Forelimb muscle (tissue), 1 donor: ENCODE data around the gene TMEM45A. TPM values are rescaled to one million over a fixed set of nuclear protein-coding genes. Genes with fewer than 3 reads are reported as not detected.
"Not testable (repeated sequence)": the region's sequence is repeated elsewhere in the genome, so short reads cannot be mapped to it uniquely, and the experiment has no call there.

Source experiments
- DNase-seq: peaks from one replicate; pipeline ENCODE4 v3.0.0-alpha.2; 2013; ENCODE audit warnings: low read depth
- polyA plus RNA-seq: library from polyadenylated mRNA; unstranded; fragments of 120-200 nt; gene quantifications from one replicate; pipeline ENCODE4 v1.2.1, GENCODE V29; 2013; ENCODE audit not compliant: insufficient read length

The TMEM45A gene
- polyA plus RNA-seq, 1 donor, result 14.4 TPM

DNA sequence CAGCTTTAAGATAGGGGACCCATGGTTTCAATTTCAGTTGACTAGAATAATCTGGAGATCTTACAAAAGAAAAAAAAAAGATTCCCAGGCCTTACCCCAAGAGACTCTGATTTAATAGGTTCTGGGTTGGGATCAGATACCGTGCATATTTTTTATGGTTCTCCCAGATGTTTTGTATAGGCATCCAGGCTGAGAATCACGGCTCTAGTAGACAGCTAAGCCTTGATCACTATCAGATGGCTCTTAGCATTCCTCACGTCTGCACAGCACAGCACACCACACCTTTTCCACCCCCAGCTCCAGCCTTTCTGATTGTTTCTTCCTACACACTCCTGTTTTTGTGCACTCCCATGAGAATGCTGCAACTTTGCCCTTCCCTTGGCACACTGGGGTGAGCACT lies 40.8 kb downstream of the TMEM45A start:
- no peak for DNase-seq

DNA sequence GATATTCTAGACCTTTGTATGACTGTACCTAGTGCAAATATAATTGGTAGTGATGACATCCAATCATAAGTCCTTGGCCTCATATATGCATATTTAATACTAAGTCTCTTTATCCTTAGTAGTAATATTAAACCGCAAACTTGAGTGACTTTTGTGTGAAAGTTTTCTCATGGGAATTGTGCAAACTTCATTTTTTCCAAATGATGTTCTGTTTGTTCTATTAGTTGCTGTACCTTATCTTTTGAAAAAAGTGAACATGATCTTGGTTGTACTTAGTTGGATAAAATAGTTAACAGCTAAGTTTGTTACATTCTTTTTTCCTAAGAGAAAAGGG lies 43.2 kb downstream of the TMEM45A start:
- DNase-seq, result no peak

GRCh38 chr3:100536093-100536492 lies 43.7 kb downstream of the TMEM45A start:
- no peak for DNase-seq

DNA sequence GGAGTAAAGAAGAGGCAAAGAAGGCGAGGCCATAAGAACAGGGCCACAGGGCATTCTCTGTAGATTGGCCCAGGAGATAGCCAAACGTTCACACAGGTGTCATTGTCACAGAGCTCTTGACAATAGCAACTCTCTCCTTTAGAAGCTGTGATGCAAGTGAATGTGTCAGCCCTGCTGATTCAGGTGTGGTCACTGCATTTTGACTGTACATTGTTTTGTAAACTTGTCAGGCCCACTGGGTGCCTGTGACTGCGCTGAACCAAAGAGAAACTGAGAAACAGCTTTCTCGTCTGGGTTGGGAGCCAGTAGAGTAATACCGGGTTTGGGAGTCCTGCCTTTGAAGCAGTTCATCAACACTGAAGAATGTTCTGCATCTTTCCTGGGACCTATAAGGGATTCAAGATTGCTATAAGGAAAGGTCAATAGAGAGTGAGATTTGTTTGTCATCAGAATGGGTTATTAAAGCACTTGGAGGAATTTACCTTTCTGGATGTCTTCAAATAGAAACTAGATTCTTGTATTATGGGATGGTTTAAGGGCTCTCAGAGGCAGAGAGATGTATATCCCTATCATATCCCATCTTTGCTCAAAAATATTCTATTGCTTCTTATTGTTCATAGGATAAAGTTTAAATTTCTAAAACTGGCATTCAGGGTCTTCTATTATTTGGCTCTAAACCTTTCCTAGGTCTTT lies 45.4 kb downstream of the TMEM45A start:
- no peak for DNase-seq

GRCh38 chr3:100538339-100538706 lies 45.9 kb downstream of the TMEM45A start:
- DNase-seq, result no peak

GRCh38 chr3:100540791-100541334 lies 48.4 kb downstream of the TMEM45A start:
- no peak for DNase-seq

GRCh38 chr3:100541428-100541827 lies 49.0 kb downstream of the TMEM45A start:
- not testable (repeated sequence) for DNase-seq

DNA sequence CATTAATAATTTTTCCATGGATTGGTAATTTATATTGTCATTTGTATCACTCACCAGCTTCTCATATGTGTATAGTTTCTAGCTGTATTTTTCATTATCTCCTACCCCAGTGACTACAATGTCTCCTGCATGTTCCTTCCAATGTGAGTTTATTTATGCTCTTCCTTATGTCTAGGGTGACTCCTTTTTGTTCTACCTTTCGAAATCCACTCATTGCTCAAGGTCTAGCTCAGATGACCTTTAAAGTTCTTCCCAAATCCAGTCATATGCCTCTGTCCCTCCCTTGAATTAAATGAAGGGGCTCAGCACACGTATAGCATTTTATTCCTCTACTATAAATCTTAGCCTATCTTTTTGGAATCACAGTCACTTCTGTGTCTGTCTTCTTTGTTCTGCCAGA lies 53.0 kb downstream of the TMEM45A start:
- DNase-seq, result no peak

DNA sequence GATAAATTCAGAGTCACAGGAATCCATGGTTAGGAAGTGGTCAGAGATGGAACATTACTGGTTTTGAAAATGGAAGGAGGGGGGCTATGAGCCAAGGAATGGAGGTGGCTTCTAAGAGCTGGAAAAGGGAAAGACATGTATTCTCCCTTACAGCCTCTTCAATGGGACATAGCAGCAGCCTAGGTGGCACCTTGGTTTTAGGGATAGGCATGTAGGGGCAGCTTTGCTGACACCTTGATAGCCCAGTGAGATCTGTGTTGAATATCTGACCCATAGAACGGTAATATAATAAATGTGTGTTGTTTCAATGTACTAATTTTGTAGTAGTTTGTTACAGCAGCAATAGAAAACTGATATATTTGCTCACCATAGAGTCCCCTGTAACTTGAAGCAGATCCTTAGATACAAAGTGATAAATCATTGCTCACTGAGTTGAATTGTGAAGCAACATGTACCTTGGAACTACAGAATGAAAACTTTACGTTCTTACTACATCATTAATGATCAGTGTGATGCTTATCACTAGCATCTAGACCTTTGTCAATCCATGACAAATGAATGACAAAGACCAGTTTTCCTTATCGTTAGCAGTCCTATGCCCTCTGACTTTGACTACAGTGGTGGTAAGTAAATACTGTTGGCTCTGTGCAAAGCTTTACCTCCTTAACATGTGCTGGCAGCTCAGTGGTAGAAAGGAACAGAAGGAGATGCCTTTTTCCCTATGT lies 53.8 kb downstream of the TMEM45A start:
- DNase-seq, result no peak

DNA sequence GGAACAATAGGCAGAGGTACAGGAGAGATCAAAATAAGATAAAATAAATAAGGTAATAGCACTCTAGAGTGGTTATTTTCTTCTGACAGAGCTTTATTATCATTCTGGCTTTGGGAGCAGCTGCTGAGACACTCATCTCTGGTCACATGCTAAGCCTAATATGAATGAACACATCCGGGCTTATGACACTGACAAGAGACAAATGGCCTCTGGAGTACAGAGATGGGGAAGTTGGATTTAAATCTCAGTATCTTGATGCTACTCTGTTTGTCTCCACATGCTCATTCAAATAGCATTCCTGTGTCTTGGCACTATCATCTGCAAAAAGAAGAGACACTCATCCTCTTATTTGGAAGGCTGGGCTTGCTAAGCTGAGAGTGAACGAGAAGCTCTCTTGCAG lies 55.6 kb downstream of the TMEM45A start:
- no peak for DNase-seq

GRCh38 chr3:100553618-100554372 lies 61.4 kb downstream of the TMEM45A start:
- DNase-seq, result no peak

- DNase-seq, result no peak
Measured at GRCh38 chr3:100554373-100554676, 61.9 kb downstream of the TMEM45A start.

DNA sequence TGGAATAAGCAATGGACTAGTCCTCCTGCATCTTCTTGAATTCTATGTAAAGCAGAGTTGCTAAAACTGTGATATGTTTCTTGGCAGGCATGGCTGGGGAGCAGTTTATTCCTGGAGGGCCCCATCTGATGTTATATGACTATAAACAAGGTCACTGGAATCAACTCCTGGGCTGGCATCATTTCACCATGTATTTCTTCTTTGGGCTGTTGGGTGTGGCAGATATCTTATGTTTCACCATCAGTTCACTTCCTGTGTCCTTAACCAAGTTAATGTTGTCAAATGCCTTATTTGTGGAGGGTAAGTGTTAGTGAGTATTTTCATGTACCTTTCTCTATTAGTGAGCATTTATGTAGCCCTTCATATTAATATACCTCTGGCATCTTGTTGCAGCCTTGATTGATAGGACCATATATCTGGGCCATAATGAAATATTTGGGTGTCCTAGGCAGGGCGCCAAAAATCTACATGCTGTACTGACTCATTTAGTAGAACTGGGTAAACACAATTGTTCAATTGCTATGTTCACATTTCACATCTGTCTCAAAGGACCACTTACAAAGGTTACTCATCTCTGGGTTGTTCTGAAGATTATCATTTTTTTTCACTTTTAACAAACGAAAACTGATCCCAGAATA lies 64.4 kb downstream of the TMEM45A start:
- DNase-seq, result no peak

GRCh38 chr3:100558233-100558632 lies 65.8 kb downstream of the TMEM45A start:
- DNase-seq, result no peak

DNA sequence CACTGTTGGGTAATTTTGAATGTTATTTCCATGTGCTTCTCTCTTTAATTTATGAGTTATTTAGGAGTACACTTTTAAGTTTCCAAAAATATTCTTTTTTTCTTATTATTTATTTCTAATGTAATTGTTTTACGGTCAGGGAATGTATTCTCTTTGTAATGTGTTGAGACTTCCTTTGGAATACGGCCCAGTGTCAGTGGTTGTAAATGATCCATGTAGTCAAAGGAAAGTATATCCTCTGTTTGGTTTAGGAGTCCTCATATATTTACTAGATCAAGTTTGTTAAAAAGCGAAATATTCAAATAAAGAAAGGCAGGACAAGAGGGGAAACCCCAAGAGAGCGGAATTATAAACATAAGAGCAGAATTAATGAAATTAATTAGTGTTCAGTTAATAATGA lies 68.0 kb downstream of the TMEM45A start:
- no peak for DNase-seq

DNA sequence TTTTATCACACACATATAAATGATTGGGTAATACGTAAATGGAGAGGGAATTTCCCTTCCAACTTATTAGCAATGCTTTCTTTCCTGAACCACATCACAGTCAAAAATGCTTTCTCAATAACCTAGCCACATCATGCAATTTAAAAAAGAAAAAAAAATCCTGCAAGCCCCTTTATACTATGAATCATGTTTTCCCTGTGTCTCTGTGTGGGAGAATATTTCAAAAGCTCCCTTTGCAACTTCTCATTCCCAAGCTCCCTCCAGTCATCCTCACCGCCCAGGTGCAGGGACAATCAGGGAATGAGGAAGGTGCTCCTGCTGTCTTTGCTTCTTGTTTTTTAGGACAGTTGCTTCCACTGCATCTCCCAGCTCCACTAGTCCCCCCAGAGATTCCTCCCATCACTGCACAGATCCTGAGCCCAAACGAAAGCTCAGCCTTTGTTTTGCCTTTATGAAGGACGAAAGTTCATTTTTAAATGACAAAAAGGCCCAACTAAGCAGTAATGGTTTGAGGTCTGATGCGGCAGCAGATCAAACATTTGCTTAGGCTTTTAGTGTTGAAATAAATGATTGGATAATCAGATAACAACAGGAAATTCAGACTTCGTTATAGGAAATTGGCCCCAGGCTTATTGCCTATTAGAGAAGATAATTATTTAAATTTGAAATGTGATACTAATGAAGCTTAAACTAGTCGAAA lies 69.2 kb downstream of the TMEM45A start:
- no peak for DNase-seq

DNA sequence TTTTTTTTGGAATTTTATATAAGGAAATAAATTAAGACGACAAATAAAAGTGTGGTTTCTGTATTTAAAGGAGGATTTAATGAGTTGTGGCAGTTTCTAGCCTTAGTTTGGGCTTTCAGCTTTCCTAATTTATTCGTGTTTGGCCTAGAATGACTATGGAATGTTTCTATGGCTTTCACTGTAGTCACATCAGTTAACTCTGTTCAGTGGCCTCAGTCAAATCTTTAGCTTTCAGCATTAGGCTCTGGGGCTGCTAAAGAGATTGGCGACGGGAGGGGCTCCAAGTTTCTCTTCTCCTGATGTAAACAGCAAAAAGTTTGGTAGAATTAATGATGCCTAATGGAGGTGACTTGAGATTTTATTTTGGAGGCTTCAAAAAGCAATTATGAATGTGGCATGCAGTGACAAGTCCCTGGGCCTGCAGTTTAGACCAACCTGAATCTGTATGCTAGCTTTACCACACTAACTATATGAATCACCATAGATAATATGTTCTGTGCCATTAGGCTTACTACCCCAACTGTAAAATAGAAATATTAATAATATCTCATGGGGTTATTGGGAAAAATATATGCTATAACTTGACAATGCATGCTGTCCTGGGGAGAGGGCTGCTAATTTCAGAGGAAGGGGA lies 69.9 kb downstream of the TMEM45A start:
- no peak for DNase-seq

DNA sequence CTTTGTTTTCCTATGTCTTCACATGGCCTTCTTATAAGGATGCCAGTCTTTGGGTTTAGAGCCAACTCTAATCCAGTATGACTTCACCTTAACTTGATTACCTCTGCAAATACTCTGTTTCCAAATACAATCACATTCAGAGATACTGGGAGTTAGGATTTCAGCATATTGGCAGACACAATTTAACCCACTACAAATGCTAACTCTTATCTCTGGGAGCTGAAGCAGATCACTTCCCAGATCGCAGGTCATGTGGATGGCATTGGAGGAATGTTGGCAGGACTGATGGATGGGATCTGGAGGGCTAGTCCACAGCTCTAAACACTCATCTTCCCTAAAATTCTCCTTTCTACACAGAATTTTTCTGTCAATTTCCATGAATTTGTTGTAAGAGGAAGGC lies 70.8 kb downstream of the TMEM45A start:
- no peak for DNase-seq

GRCh38 chr3:100563652-100564211 lies 71.3 kb downstream of the TMEM45A start:
- DNase-seq, result no peak

DNA sequence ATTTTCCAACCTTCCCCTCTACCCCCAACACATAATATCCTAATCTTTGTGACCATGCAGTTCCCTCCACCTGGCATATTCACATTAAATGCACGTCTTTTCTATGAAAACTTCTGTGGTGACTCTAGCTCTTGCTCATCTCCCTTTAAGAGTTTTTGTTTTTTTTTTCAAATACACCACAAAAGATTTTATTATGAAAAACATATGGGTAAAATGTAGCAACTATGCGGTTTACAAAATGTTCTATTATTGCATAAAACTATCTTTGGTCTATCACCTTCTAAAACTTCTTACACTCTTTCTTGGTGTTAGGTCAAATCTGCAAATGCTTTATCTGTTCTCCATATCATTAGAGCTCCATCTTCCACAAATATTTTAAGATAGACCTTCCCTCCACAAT lies 78.4 kb downstream of the TMEM45A start:
- DNase-seq, result no peak

DNA sequence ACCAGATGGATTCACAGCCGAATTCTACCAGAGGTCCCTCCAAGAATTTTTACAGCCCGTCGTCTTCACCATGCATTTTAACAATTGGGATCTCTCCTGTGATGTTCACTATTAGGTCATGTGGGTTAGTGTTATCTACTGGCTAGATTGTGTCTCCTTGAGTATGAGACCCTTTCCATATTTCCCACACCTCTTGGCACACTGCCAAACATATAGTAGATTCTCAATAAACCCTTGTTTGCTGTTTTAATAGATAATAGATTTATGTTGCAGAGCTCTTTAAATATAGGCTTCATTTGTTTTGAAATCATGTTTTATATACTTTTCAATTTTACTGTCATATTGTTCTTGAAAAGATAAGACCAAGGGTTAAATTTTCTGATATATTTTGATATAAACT lies 82.1 kb downstream of the TMEM45A start:
- no peak for DNase-seq
